ENCODE results near the gene CEP95.

GRCh38 chr17:64547319-64547718 is 40.5 kb downstream of the CEP95 start:
- TF ChIP-seq CTCF (IDR thresholded peaks at IDR 0.05) (no peak), POLR2A (IDR thresholded peaks at IDR 0.05) (no peak), POLR2AphosphoS5 (IDR thresholded peaks at IDR 0.05) (no peak), EP300 (IDR thresholded peaks at IDR 0.05) (no peak)
